K562 (cell line): ENCODE measurements around the gene SERTAD1. TPM values are rescaled to one million over a fixed set of nuclear protein-coding genes. Genes with fewer than 3 reads are reported as not detected.

Experiments
- ZFP30 ChIP-seq: fragments of 250-450 bp; sonication (Bioruptor Pico); IDR thresholded peaks from 2 replicates; pipeline ENCODE4 v1.8.0; 2022; ENCODE audit warnings: moderate library complexity, mild to moderate bottlenecking, inconsistent platforms, borderline replicate concordance
- ZNF174 ChIP-seq: fragments of 250-450 bp; sonication (Bioruptor Pico); IDR thresholded peaks from 2 replicates; pipeline ENCODE4 v1.4.0; 2020; ENCODE audit warnings: mild to moderate bottlenecking
- polyA plus RNA-seq, 8 experiments: library from polyadenylated mRNA; depleted of rRNA in 4 of 8; stranded (reverse) in 5 of 8; unstranded in 3 of 8; fragments of >200 nt; fragmentation: Nextera tagmentation in 2 of 8; fragmentation: Illumina TruSeq in 1 of 8; extraction: Ambion mirVana in 2 of 8; extraction: Trizol in 1 of 8; gene quantifications; 2 replicates each; pipeline versions ENCODE4 v1.2.1 to v1.2.3, GENCODE V29; 2011 to 2014; ENCODE audit warnings: inconsistent platforms in 1 of 8, missing spikeins in 1 of 8
- total RNA-seq, 7 experiments: library from RNA; depleted of rRNA in 6 of 7; stranded (reverse); fragments of >200 nt in 6 of 7; fragmentation: Illumina TruSeq in 2 of 7; extraction: Trizol in 2 of 7; gene quantifications; 2 replicates each; pipeline versions ENCODE4 v1.2.1 to v1.2.3, GENCODE V29; 2011 to 2021; ENCODE audit warnings: low replicate concordance in 1 of 7
- TF ChIP-seq, protein P1 (sequence below), 2 experiments: fragments of 450-650 bp; IDR thresholded peaks; 2 replicates each; pipeline ENCODE4 v1.6.1; 2018; ENCODE audit warnings: mild to moderate bottlenecking in 2 of 2, low read depth in 1 of 2; ENCODE audit not compliant: partially characterized antibody in 2 of 2
- TF ChIP-seq, protein P2 (sequence below): fragments of 450-650 bp; IDR thresholded peaks from 2 replicates; pipeline ENCODE4 v1.6.1; 2017; ENCODE audit warnings: antibody characterized with exemption, mild to moderate bottlenecking

Gene SERTAD1
- total and polyA plus RNA-seq, 9 of the 15 experiments (the other 6 are each of a cell fraction or from before 2014, with no cell fraction given), result 0.15 to 8.7 (median 4.9) TPM

DNA sequence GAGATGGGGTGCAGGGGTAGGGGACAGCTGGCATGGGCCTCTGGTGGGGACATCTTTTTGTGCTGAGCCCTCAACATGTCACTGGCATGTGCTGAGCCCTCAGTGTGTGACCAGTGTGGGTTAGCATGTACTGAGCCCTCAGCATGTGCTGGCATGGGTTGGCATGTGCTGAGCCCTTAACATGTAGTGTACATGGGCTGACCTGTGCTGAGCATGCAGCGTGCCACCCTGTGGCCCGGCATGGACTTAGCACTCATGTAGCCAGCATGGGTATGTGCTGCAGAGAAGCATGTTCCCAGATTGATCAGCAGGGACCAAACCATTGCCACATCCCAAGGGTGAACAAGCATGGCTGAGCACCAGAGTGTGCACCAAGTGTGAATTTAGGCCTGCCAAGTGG, 47.3 kb downstream of the SERTAD1 start (continued):
- TF ChIP-seq, protein P1, sequence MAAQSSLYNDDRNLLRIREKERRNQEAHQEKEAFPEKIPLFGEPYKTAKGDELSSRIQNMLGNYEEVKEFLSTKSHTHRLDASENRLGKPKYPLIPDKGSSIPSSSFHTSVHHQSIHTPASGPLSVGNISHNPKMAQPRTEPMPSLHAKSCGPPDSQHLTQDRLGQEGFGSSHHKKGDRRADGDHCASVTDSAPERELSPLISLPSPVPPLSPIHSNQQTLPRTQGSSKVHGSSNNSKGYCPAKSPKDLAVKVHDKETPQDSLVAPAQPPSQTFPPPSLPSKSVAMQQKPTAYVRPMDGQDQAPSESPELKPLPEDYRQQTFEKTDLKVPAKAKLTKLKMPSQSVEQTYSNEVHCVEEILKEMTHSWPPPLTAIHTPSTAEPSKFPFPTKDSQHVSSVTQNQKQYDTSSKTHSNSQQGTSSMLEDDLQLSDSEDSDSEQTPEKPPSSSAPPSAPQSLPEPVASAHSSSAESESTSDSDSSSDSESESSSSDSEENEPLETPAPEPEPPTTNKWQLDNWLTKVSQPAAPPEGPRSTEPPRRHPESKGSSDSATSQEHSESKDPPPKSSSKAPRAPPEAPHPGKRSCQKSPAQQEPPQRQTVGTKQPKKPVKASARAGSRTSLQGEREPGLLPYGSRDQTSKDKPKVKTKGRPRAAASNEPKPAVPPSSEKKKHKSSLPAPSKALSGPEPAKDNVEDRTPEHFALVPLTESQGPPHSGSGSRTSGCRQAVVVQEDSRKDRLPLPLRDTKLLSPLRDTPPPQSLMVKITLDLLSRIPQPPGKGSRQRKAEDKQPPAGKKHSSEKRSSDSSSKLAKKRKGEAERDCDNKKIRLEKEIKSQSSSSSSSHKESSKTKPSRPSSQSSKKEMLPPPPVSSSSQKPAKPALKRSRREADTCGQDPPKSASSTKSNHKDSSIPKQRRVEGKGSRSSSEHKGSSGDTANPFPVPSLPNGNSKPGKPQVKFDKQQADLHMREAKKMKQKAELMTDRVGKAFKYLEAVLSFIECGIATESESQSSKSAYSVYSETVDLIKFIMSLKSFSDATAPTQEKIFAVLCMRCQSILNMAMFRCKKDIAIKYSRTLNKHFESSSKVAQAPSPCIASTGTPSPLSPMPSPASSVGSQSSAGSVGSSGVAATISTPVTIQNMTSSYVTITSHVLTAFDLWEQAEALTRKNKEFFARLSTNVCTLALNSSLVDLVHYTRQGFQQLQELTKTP (IDR thresholded peaks at IDR 0.05; ENCODE audit: low read depth in 1 of 2, partially characterized antibody in 2 of 2), result no peak
- TF ChIP-seq ZFP30 (CRISPR knock-in tag) (no peak), ZNF174 (no peak)
- TF ChIP-seq, protein P2, sequence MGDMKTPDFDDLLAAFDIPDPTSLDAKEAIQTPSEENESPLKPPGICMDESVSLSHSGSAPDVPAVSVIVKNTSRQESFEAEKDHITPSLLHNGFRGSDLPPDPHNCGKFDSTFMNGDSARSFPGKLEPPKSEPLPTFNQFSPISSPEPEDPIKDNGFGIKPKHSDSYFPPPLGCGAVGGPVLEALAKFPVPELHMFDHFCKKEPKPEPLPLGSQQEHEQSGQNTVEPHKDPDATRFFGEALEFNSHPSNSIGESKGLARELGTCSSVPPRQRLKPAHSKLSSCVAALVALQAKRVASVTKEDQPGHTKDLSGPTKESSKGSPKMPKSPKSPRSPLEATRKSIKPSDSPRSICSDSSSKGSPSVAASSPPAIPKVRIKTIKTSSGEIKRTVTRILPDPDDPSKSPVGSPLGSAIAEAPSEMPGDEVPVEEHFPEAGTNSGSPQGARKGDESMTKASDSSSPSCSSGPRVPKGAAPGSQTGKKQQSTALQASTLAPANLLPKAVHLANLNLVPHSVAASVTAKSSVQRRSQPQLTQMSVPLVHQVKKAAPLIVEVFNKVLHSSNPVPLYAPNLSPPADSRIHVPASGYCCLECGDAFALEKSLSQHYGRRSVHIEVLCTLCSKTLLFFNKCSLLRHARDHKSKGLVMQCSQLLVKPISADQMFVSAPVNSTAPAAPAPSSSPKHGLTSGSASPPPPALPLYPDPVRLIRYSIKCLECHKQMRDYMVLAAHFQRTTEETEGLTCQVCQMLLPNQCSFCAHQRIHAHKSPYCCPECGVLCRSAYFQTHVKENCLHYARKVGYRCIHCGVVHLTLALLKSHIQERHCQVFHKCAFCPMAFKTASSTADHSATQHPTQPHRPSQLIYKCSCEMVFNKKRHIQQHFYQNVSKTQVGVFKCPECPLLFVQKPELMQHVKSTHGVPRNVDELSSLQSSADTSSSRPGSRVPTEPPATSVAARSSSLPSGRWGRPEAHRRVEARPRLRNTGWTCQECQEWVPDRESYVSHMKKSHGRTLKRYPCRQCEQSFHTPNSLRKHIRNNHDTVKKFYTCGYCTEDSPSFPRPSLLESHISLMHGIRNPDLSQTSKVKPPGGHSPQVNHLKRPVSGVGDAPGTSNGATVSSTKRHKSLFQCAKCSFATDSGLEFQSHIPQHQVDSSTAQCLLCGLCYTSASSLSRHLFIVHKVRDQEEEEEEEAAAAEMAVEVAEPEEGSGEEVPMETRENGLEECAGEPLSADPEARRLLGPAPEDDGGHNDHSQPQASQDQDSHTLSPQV, result no peak
